ENCODE data around the gene VSIR.
A peak's percentile ranks its signal among the peaks of the same experiment; 100 is the strongest.

The VSIR gene

GRCh38 chr10:71773221-71773971, at the start of gene VSIR:
VSIR (minus strand) TSS chr10:71773520; CDS start chr10:71773439, 81 bp downstream.
- peak; percentile 95 for DNase-seq

GRCh38 chr10:71821909-71822763, 48.8 kb upstream of the VSIR start:
- no peak for DNase-seq

GRCh38 chr10:71820966-71821365, 47.6 kb upstream of the VSIR start:
- no peak for DNase-seq

- DNase-seq, result no peak
Measured at GRCh38 chr10:71819985-71820384, 46.7 kb upstream of the VSIR start.

- no peak for DNase-seq
Measured at GRCh38 chr10:71819441-71819861, 46.1 kb upstream of the VSIR start.

GRCh38 chr10:71818674-71819260, 45.4 kb upstream of the VSIR start:
- no peak for DNase-seq

GRCh38 chr10:71817831-71818655, 44.7 kb upstream of the VSIR start:
- DNase-seq, result no peak

- no peak for DNase-seq
Measured at GRCh38 chr10:71816936-71817618, 43.8 kb upstream of the VSIR start.

GRCh38 chr10:71816421-71816851, 43.1 kb upstream of the VSIR start:
- DNase-seq, result no peak

GRCh38 chr10:71815515-71816130, 42.3 kb upstream of the VSIR start:
- DNase-seq, result no peak

GRCh38 chr10:71814922-71815411, 41.6 kb upstream of the VSIR start:
- DNase-seq, result no peak

- DNase-seq, result no peak
Measured at GRCh38 chr10:71812913-71813590, 39.7 kb upstream of the VSIR start.

- DNase-seq, result peak; percentile 84
Measured at GRCh38 chr10:71812016-71812912, 38.9 kb upstream of the VSIR start.

- no peak for DNase-seq
Measured at GRCh38 chr10:71811351-71811750, 38.0 kb upstream of the VSIR start.

GRCh38 chr10:71810048-71810750, 36.9 kb upstream of the VSIR start:
- peak; percentile 53 for DNase-seq

GRCh38 chr10:71809628-71810027, 36.3 kb upstream of the VSIR start:
- DNase-seq, result no peak

GRCh38 chr10:71807557-71808510, 34.5 kb upstream of the VSIR start:
- no peak for DNase-seq

Measured in OCI-M1 (cell line).